HG03439 (cell line): ENCODE data around the gene CFAP45.
A peak's percentile ranks its signal among the peaks of the same experiment; 100 is the strongest.

Source experiments
- ATAC-seq: cut with Tn5 transposase; IDR thresholded peaks from one replicate; pipeline ENCODE4 v1.9.1; 2021; ENCODE audit warnings: mild to moderate bottlenecking, moderate library complexity; ENCODE audit not compliant: unreplicated experiment

Gene CFAP45

DNA sequence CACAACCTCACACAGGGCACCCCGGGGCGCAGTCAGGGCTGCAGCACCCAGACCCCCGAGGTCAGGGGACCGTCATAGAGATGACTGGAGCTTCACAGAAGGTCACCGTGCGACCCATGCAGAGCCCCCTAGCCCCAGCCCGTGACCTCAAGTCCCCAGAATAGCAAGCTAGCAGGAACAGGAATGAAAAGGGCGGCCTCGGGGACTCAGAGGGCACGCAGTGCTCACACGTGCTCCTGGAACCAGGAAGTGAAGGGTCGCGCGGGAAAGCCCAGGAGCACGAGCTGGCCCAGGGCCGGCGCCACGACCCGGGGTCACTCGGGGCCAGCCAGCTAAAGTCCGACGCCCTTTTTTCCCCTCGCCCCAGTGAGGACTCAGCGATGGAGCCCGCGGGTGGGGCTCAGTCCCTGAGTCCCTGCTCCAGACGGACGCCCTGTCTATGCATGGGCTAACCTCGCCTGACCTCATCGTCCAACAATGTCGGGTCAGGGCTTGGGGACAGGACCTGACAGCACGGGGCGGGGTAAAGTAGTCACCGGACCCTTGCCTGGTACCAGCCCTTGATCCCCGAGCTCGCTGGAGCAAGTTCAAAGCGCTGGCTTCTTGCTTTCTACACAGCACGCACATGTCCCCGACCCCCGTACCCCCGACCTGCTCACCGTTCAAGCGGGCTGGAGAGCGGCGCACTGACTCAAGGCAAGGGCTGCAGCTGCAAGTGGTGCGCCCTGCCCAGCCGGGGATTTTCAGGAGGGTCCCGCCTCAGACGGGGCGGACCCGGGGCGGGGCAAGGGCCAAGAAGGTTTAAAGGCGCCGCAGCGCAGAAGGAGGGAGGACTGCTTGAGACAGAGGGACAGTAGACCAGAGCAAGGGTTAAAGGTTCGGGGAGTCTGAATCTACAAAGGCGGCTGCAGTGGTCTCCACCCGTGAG lies 25.1 kb upstream of the CFAP45 start, which contains the start of gene TAGLN2:
TSS of gene TAGLN2 (minus strand) at position 717 of the 928 bp plus-strand sequence. CDS start 4,998 bp downstream, outside the sequence.
- ATAC-seq: peak; percentile 59

DNA sequence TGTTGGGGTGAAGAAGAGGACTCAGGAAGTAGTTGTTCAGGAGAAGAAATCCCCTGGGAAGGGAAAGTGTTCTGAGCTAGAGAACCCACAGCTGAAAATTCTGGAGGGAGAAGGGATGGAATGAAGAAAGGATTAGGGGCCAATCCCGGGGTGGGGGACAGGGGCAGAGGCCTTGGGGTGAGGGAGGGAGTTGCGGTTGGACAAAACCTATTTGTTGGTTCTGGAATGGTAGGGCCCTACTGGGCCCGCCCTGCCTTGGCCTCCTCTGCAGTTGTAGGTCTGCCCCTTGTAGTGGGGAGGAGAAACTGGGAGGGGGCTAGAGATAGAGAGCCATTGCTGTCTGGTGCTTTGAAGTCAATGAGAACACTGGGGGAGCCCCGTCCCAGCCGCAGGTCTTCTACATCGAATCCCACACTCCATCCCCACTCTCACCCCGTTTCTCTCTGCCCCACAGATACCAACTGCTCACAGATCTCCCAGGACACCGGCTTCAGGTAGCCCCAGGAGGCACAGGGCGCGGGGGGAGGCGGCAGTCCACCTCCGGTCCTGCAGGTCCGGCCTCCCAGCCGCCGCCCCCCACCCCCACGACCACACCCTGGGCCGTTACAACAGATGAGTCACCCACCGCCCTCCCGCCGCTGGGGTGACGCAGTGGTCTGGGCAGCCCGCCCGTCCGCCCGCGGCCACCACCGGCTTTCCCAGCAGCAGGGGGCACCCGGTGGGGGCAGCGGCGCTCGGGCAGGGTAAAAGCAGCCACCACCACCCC lies 24.2 kb upstream of the CFAP45 start:
- no peak for ATAC-seq

DNA sequence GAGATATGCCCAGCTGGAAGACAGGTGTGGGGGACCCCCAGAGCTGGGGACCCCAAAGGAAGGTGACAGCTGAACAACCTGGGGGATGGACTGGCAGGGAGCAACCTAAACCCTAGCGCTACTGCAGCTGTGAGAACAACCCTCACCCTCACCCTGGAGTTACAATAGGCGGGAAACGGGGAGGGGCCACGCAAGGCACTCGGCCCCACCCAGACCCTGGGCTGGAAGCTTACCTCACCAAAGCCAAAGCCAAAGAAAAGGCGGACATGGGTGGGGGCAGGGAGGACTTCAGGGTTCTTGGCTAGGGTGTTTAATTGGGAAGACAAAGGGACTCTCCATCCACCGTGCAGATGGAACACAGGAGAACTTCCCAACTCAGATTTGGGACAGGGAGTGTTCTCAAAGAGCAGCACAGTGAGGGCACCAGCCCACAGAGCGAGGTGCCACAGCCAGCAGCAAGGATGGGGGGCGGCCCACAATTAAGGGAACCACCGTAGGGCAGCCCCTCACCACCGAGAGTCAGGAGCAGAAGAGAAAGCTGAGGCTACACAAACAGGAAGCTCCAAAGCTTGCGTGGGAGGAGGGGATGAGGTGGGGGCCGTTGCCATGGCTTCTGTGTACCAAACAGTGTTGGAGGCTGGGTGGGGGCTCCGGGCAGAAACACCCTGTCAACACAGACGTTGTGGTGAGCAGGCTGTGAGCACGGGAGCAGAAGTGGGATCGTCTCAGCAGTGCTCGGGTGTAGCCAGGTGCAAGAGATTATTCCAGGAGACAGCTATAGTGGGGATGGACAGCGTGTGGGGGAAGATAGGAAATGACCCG lies 23.4 kb upstream of the CFAP45 start:
- peak; percentile 24 for ATAC-seq

DNA sequence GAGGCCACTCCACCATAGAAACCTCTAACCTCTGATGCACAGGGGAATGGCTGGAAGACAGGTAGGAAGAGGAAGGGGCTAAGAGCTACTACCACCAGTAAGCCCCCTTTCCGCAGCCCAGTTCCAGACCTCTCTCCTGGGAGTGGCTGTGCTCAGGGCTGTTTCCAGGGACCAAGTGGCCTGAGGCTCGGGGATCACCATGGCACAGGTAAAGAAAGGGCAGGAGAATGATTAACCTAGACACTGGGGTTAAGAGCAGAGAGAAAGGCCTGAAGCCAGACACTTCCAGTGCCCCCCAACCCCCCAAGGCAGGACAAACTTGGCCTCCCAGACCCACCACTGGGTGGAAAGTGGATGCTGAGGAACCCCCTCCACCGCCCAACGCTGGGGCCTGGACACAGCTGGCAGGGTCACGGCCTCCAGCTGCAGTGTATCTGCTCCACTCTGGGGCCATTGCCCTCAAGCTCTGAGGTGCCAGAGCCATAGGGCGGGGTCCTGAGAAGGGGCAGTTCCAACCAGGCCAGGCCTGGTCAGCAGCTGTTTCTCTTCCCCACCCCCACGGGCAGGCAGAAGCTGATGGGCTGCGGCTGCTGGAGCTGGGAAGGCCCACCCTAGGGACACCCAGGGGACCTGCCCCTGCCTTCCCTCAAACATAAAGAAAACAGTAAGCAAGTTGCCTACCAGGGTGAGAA lies 22.7 kb upstream of the CFAP45 start:
- ATAC-seq: no peak

DNA sequence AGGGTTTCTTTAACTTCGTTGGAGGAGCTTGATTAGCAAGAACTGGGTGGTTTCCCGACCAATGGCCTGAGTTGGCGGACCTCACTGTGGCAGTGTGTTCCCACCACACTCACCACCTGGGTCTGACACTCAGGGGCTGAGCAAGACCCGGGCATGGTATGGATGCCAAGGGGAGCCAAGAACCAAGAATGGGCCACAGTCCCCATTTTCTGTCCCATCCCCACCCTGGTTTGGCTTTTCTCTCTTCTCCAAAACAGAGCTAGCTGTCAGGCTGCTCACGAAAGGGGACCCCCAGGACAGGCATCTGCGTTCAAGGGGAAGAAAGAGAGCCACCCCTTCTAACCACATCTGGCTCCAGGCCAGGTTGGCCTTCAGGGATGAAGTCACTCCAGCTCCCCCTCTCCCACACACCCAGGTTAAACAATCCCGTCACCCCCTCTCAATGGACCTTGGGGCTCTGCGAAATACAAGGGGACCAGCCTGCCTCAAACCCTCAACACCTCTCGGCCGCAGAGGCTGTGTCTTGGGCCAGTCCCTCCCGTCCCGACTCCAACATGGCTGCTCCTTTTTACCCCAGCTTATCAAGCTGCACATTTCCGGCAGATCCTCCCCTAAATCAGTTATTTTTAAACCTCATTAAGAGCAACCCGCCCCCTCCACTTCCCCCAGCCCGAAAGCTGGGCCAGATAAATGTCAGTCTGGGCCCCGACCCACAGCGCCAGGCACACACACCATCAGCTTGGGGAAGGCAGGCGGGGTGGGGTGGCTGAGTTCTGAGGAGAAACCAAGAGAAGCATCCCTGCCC lies 21.9 kb upstream of the CFAP45 start:
- ATAC-seq: peak; percentile 21

DNA sequence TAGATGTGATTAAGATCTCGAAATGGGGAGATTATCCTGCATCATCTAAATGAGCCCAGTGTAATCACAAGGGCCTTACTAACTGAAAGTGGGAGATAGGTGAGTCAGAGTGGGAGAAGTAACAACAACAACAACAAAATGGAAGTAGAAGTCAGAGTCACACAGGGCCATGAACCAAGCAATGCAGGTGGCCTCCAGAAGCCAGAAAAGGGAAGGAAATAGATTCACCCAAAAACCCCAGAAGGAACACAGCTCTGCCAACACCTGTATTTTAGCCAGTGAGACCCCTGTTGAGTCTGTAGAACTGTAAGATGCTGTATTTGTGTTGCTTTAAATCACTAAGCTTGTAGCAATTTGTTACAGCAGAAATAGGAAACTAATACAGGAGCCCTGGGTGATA lies 21.3 kb upstream of the CFAP45 start:
- peak; percentile 20 for ATAC-seq

DNA sequence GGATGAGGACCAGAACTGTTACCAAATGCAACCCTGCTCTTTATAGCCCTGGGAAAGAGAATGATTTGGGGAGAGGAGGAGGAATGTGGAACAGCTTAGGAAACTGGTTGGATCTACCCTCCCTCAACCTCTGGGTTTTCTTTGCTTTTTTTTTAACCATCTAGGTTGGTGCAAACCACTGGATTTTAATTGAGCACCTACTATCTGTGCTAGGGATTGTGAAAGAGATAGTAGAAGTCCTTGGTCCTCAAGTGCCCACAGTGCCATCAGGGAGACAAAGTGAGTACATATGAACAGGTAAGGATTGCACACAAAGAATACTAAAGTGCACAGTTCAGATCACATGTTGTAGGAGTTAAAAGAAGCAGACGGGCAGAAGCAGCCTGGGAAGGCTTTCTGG lies 20.7 kb upstream of the CFAP45 start:
- no peak for ATAC-seq

DNA sequence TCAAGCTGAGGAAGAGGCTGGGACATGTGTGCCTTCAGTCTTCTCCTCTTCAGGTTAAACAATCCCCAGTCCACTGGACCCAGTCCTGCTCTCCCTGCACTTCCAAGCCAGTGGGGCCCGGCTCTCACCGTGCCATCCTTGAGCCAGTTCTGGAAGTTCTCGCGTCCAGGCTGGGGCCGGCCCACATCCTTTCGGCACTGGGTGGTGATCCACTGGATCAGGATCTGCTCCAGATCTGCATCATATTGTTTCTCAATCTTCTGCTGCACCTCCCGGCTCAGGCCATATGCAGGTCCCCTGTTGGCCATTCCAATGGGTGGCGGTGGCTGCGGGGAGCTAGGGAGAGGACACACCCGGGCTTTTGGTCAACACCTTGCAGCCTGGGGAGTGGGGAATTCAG lies 20.2 kb upstream of the CFAP45 start:
- ATAC-seq: no peak

DNA sequence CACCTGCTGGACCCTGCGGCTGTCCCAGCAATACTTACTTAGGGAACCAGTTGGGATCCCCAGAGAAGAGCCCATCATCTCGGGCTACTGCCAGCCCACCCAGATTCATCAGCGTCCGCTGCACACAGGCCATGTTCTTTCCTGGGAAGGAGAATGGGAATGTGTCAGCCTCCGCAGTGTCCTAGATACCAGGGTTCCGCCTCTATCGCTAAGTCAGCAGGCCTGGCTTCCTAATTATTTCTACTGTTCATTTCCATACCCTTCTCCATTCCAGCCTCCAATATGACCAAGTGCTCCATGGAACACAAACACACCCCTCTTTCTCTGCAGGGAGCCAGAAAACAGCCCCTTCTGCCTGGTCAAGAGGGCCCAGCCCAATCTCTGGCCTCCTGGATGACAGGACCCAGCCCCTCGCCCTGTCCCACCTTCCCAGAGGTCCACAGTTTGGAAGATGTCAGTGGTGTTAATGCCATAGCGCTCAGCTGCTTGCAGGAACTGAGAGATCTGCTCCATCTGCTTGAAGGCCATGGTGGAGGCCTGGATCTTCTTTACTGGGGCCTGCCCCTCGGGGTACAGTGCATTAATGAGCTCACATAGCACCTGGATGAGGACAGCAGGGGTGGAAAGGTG lies 19.4 kb upstream of the CFAP45 start:
- no peak for ATAC-seq

DNA sequence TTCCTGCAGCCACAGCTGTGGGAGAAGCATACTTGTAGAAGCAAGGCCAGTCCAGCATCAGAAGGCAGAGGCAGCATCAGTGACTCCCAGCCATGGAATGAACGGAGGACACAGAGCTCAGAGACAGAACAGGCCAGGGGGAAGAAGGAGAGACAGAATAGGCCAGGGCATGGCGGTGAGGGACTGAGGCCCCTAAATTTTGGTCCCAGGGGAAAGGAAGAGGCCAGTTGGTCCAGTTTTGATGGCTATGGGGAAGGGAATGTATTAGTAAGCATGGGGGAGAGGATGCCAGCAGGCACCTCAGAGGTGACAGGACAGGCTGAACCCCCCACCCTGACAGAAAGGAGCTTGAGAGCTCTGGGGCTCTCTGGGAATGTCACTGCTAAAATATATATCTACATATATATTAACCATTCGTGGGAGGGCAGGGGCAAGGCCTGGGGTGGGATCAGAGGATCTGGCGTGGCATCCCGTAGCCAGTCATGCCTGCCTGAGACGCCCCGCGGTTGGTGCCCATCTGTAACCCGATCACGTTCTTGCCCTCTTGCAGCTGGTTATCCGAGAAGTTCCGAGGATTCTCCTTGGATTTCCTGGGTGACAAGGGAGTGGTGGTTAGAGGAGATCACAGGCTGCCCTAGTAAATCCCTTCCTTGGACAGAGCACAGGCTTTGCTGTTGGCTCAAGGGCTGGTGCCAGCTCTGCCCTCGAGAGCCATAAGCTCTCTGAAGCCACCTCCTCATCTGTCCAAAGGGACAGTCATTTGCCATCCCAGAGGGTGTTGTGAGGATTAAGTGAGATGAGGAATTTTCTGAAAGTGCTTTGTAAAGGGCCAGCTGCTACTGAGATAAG lies 18.6 kb upstream of the CFAP45 start:
- ATAC-seq: no peak

DNA sequence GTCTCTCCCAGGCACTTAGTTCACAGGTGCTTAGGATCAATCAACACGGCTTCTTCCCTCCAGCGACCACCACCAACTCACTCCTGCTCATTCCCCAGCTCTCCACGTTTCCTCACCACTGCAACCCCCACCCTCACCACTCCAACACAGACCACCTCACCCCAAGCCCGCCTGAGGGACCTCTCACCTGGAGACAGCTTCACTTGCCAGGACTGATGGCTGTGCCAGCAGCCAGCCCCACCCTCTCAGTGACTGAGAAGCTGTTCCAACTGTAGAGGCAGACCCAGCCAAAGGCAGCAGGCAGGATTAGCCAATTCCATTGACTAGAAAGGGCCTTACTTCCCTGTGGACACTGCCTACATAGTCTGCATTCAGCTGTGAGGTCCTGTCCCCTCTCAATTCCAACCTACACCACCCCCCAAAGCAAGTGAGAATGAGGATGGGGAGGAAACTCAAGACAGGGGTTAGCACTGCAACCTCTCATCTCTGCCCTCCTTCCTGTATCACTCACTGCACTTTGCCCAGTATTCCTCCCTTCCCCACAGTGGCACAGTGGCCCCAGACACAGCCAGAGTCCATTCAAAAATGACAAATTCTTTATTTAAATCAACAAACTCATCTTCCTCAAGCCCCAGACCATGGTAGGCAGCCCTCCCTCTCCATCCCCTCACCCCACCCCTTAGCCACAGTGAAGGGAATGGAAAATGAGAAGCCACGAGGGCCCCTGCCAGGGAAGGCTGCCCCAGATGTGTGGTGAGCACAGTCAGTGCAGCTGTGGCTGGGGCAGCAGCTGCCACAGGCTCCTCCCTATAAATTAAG lies 17.8 kb upstream of the CFAP45 start:
- ATAC-seq: no peak

DNA sequence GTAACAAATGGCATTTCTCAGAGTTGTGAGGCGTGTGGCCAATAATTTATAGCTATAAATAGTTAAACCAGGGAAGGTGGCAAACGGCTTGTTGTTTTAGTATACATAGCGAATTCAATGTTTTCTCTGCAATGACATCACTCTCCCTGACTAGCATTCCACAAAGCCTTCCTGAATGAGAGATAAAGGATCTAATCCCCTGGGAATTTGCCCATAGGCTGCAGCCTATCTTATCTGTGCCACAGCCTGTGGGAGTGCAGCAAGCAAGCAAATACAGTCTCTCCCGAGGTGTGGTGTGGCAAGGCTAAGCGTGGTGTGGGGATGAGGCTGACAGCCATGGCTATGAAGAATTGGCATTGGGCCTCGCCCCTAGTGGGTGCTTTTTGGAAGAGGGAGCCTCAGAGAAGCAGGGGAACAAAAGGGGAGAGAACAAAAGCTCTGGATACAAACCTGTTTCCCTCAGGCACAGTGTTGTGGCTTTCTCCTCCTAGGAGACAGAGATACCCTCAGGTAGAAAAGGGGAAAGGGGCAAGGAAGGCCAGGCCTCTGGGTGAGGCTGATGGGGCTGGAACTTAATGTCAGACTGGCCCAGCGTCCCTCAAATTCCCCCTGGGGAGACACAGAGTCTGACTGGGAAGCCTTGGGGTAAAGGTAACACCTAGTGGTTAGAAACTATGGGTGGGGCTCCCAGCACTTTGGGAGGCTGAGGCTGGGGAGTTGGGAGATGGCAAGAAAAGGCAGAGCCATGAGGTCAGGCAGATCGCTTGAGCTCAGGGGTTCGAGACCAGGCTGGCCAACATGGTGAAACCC lies 16.5 kb upstream of the CFAP45 start:
- no peak for ATAC-seq

DNA sequence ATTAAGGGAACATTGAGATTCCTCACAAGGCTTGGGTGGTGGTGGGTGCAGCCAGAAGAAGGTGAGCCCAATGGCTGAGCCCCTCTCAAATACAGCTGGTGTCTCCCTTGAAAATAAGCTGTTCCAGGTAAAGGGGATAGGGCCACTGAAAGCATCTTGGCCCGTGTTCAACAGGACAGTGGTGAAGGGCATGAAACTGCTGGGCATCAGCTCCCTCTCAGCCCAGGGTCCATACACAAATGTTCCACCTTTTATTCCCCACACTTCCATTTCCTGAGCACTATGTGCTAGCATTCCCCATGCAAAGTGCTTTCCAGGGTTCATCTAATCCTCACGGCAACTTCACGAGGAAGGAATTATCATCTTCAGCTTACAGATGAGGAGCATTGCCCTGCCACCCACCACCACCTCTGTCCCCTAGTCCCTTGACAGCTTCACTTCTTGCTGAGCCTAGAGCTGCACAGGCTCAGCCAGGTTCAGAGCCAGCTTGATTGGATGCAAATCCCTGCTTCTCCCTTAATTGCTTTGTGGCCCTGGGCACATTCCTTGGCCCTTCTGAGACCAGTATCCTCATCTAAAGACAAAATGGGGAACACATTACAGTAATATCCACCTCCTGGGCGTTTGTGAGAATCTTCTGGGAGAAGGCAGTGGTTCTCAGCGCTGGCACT lies 15.7 kb upstream of the CFAP45 start:
- no peak for ATAC-seq

DNA sequence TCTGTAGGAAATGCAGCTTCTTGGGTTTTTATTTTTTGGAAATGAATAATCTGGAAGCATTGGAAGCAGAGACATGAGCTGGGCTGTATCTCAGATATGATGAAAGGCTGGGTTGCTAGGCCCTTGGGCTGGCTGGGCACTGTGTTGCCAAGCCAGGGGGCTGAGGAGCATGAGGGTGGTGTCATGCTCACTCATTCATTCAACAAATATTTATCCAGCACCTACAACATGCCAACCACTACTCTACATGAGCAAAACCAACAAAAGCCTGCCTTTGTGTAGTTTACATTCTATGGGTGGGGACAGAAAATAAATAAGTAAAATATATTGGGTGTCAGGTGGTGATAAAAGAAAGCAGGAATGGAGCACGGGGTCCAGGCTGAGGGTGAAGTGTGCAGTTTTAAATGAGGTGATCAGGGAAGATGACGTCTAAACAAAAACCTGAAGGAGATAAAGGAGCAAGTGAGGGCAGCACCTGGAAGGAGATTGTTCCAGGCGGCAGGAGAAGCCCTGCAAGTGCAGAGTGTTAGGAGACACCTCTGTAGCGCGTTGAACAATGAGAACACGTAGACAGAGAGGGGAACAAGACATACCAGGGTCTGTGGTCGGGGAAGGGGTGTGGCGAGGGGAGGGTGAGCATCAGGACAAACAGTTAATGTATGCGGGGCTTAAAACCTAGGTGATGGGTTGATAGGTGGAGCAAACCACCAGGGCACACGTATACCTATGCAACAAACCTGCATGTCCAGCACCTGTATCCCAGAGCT lies 14.5 kb upstream of the CFAP45 start:
- no peak for ATAC-seq

DNA sequence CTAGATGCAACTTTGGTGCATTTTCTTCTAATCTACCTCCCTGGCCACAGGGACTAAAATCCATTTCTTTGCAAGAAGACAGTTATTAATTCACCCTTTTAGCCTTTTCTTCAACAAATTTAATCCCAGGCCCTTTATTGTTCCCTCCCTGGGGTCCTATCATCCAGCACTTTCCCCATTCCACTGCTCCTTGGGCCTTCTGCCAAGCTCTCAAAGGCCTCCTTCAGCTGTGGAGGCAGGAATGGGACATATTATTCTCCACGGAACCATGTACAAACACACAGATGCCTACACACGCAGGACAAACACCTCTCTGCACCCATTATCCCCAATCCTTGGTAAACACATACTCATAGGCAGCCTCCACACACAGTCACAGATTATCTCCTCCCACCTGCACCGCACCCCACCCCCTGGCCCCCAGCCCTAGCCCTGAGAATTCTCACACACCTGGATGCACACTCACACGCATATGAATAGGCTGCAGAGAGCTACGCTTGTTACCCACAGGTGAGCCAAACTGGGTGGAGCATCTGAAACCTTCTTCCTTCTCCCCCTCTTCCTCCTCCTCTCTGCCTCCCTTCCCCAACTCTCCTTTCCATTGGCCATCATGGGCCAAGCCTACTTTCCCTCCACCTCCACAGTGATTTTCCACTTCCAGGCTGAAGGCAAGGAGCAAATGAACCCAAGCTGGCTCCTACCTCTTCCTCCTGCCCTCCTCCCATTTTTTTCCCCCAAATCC lies 13.7 kb upstream of the CFAP45 start:
- ATAC-seq: no peak
